B cell (primary cell): ENCODE measurements around the gene QRFP.

Source experiments
- EZH2 ChIP-seq: IDR thresholded peaks from 2 replicates; pipeline ENCODE4 v1.6.1; 2012; ENCODE audit warnings: borderline replicate concordance, low read depth, mild to moderate bottlenecking, moderate library complexity, low read length; ENCODE audit not compliant: insufficient read depth, poor library complexity, severe bottlenecking
- TF ChIP-seq, protein P1 (sequence below): fragments of 200-600 bp; IDR thresholded peaks from one replicate; pipeline ENCODE4 v1.8.0; 2022; ENCODE audit warnings: antibody characterized with exemption, mild to moderate bottlenecking

DNA sequence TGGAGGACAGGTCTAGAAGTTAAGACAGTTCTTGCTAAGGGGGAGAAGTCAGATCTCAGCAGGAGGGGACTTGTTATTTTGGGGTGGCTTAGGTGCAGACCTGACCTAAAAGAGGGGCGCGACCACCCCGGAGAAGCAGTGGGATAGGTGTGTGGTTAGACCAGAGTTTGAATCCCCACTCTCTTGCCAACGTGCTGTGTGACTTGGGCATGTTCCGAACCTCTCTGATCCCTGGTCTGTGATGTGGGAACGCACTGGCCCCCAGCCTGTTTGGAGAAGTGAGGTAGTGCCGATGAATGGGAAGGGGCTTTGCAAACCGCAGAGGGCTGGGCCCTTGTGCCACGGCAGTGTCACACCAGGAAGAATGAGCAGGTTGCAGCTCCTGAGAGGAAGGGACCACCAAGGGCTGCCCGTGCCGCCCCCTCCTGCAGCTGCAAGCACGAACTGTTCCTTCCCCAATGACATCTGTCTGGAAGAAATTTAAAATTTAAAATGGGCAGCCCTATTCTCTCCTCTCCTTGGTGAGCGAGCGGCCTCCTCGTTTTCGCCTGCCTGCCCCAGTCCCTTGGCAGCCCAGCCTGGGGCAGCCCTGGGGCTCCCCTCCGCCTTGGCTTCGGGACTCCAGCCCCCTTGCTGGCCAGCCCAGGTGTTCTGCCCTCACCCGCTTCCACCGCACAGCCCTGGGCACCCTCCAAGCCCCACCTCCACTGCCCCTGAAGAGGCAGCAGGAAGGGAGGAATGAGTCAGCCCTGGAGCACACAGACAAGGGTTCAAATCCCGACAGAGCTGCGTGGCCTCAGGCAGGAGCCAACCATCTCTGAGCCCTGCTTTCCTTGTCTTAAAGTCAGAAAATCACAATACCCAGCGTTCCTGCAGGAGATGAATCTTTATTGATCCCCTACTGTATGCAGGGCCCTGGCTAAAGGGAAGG is 40.8 kb upstream of the QRFP start:
- TF ChIP-seq, protein P1, sequence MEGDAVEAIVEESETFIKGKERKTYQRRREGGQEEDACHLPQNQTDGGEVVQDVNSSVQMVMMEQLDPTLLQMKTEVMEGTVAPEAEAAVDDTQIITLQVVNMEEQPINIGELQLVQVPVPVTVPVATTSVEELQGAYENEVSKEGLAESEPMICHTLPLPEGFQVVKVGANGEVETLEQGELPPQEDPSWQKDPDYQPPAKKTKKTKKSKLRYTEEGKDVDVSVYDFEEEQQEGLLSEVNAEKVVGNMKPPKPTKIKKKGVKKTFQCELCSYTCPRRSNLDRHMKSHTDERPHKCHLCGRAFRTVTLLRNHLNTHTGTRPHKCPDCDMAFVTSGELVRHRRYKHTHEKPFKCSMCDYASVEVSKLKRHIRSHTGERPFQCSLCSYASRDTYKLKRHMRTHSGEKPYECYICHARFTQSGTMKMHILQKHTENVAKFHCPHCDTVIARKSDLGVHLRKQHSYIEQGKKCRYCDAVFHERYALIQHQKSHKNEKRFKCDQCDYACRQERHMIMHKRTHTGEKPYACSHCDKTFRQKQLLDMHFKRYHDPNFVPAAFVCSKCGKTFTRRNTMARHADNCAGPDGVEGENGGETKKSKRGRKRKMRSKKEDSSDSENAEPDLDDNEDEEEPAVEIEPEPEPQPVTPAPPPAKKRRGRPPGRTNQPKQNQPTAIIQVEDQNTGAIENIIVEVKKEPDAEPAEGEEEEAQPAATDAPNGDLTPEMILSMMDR, result no peak
- TF ChIP-seq EZH2, result no peak
